Activated CD8-positive, alpha-beta memory T cell treated with anti-CD3 and anti-CD28 coated beads, Interleukin-2, amount 10 ng/mL, durations not matched to agents 7 days and 5 days (primary cell): ENCODE results near the gene PSMD1. TPM values are rescaled to one million over a fixed set of nuclear protein-coding genes. Genes with fewer than 3 reads are reported as not detected.

Experiments used
- ATAC-seq: fragments of 150-1000 bp; cut with Tn5 transposase; one replicate; pipeline ENCODE4 v1.10.0; 2021; ENCODE audit warnings: moderate library complexity
- CTCF ChIA-PET: fragments of 350-600 bp; sonication (Branson Sonifier 250); formaldehyde crosslinking; loops from one replicate; lab custom pipeline; 2021; ENCODE audit warnings: antibody characterized with exemption; lab: Charles Lee
- DNase-seq: peaks from one replicate; pipeline ENCODE4 v3.0.0-alpha.2; 2020
- H3K27ac Mint-ChIP-seq: one replicate; pipeline ENCODE4 v1.8.0; 2021; ENCODE audit warnings: mild to moderate bottlenecking, mixed read lengths
- H3K27me3 Mint-ChIP-seq: one replicate; pipeline ENCODE4 v1.8.0; 2021; ENCODE audit warnings: mixed read lengths
- H3K36me3 Mint-ChIP-seq: one replicate; pipeline ENCODE4 v1.8.0; 2021; ENCODE audit warnings: mild to moderate bottlenecking, mixed read lengths
- H3K4me1 Mint-ChIP-seq: one replicate; pipeline ENCODE4 v1.8.0; 2021; ENCODE audit warnings: mixed read lengths
- H3K4me3 Mint-ChIP-seq: one replicate; pipeline ENCODE4 v1.8.0; 2021; ENCODE audit warnings: mild to moderate bottlenecking, moderate library complexity, mixed read lengths
- H3K9me3 Mint-ChIP-seq: one replicate; pipeline ENCODE4 v1.8.0; 2022; ENCODE audit warnings: low read depth, mixed read lengths
- total RNA-seq, 2 experiments: library from RNA; stranded (reverse); gene quantifications; one replicate each; pipeline ENCODE4 v1.2.3, GENCODE V29; 2021

The PSMD1 gene
- total RNA-seq, 2 experiments from 2014 or later: 89.1 to 128 TPM

DNA sequence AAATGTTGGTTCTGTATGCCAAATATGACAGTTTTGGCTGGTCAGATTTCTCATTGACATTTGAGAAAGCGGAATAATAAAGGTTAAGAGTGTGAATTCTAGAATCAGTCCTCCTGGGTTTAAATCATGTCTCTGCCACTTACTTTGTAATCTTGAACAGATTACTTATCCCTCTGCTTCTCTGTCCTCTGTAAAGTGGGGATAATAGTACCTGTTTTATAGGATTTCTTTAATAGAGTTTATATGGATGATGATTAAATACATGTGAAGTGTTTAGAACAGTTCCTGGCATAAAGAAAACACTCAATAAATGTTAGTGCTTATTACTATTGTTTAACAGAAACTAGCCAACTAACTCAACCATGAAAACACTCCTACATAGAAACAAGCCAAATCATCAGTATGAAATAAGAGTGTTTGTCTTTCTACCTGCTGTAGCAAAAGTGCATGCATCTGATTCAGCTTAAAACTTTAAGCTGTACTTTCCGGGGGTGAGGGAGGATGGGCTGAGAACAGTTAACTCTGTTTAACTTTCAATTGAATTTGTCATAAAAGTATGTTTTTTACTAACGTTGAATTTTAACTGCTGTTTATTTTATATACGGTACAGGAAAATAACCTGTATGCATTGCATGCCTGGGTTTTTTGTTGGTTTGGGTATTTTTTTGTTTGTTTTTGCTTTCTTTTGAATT lies 61.4 kb downstream of the PSMD1 start:
- H3K4me3 Mint-ChIP-seq: no peak overlapping the region
- no peaks in the 10 kb centered on the region for H3K9me3 Mint-ChIP-seq
- ATAC-seq (no peak), DNase-seq (no peak)
- CTCF ChIA-PET: no interaction called here
- peaks cover 4% of the 10 kb centered on the region for H3K36me3 Mint-ChIP-seq
- H3K27ac Mint-ChIP-seq: no peak overlapping the region
- H3K4me1 Mint-ChIP-seq: peaks cover 2% of the 10 kb centered on the region
- no peaks in the 10 kb centered on the region for H3K27me3 Mint-ChIP-seq

- DNase-seq: no peak
- CTCF ChIA-PET: interaction anchor here (1.0 kb wide), 1 partner anchor 15 kb away, joined by 3 read pairs; no protein-coding TSS in a partner anchor
- Mint-ChIP-seq H3K27ac (no peak overlapping the region), H3K4me1 (peaks cover 7% of the 10 kb centered on the region), H3K9me3 (no peaks in the 10 kb centered on the region), H3K4me3 (no peak overlapping the region), H3K27me3 (no peaks in the 10 kb centered on the region), H3K36me3 (peaks cover 4% of the 10 kb centered on the region)
- no peak for ATAC-seq
Observed at GRCh38 chr2:231118614-231118942, 61.9 kb downstream of the PSMD1 start.

- Mint-ChIP-seq H3K4me1 (peaks cover 16% of the 10 kb centered on the region), H3K27me3 (no peaks in the 10 kb centered on the region), H3K27ac (no peak overlapping the region), H3K4me3 (no peak overlapping the region), H3K9me3 (no peaks in the 10 kb centered on the region), H3K36me3 (peaks cover 3% of the 10 kb centered on the region)
- DNase-seq (no peak), ATAC-seq (no peak)
- CTCF ChIA-PET: interaction anchor here (2.1 kb wide), 1 partner anchor 19 kb away, joined by 6 read pairs; no protein-coding TSS in a partner anchor
Observed at GRCh38 chr2:231123362-231123898, 66.8 kb downstream of the PSMD1 start.

- Mint-ChIP-seq H3K4me3 (no peak within 1 kb of the TSS), H3K36me3 (no peaks in the 10 kb centered on the region), H3K4me1 (peaks cover 14% of the 10 kb centered on the region), H3K27ac (peak within 1 kb of the TSS; percentile 44), H3K9me3 (no peaks in the 10 kb centered on the region), H3K27me3 (no peaks in the 10 kb centered on the region)
- DNase-seq (no peak), ATAC-seq (peak; percentile 57)
- CTCF ChIA-PET: interaction anchor here (1.0 to 2.1 kb wide), 2 partner anchors 21 to 286 kb away, joined by 5 to 6 read pairs; no protein-coding TSS in a partner anchor
Observed at GRCh38 chr2:231124838-231125568, 68.3 kb downstream of the PSMD1 start, which contains the start of gene HTR2B. HTR2B (minus strand) TSS chr2:231125042; CDS start chr2:231123764, 1,278 bp downstream.

- Mint-ChIP-seq H3K4me1 (peaks cover 14% of the 10 kb centered on the region), H3K4me3 (no peak overlapping the region), H3K36me3 (no peaks in the 10 kb centered on the region), H3K27ac (no peak overlapping the region), H3K27me3 (no peaks in the 10 kb centered on the region), H3K9me3 (no peaks in the 10 kb centered on the region)
- CTCF ChIA-PET: interaction anchor here (0.5 kb wide), 1 partner anchor 326 kb away, joined by 5 read pairs; no protein-coding TSS in a partner anchor
- DNase-seq (no peak), ATAC-seq (no peak)
Observed at GRCh38 chr2:231126123-231126522, 69.5 kb downstream of the PSMD1 start.

DNA sequence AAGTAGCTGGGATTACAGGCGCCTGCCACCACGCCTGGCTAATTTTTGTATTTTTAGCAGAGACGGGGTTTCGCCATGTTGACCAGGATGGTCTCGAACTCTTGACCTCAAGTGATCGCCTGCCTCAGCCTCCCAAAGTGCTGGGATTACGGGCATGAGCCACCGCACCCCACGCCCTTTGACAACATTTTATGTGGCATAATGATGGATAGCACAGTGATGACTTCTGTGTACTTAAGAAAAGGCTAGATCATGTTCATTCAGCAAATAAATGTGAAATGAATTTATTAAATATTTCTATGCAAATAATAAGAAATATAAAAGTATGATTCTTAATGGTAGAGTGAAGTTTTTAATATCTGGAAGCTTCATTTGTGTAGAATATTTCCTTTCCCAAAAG lies 70.8 kb downstream of the PSMD1 start:
- DNase-seq: no peak
- H3K27ac Mint-ChIP-seq: no peak overlapping the region
- H3K9me3 Mint-ChIP-seq: no peaks in the 10 kb centered on the region
- peaks cover 14% of the 10 kb centered on the region for H3K4me1 Mint-ChIP-seq
- CTCF ChIA-PET: no interaction called here
- ATAC-seq: no peak
- H3K4me3 Mint-ChIP-seq: no peak overlapping the region
- H3K27me3 Mint-ChIP-seq: no peaks in the 10 kb centered on the region
- no peaks in the 10 kb centered on the region for H3K36me3 Mint-ChIP-seq

- H3K4me3 Mint-ChIP-seq: no peak overlapping the region
- DNase-seq (no peak), ATAC-seq (no peak)
- CTCF ChIA-PET: no interaction called here
- no peaks in the 10 kb centered on the region for H3K27me3 Mint-ChIP-seq
- no peaks in the 10 kb centered on the region for H3K9me3 Mint-ChIP-seq
- H3K36me3 Mint-ChIP-seq: no peaks in the 10 kb centered on the region
- peaks cover 14% of the 10 kb centered on the region for H3K4me1 Mint-ChIP-seq
- H3K27ac Mint-ChIP-seq: no peak overlapping the region
Observed at GRCh38 chr2:231127936-231128335, 71.3 kb downstream of the PSMD1 start.

DNA sequence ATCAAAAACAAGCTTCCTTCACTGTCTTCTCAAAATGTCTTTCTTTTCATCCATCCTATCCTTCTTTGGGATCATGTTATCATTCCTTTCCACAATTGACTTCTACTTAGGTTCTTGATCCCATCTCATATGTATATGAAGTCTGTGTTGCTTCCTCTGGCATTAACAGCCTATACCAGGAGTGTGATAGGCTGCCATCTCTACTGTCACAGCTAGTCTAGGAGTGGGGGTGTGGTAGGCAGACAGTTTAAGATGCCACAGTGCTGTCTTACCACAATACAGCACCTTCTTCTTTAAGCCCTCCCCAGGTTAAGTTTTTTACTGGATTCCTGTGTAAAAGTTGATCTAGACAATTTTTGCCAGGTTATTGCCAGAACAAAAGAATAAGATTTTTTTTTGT lies 71.9 kb downstream of the PSMD1 start:
- Mint-ChIP-seq H3K36me3 (no peaks in the 10 kb centered on the region), H3K4me3 (no peak overlapping the region), H3K27ac (no peak overlapping the region), H3K4me1 (peaks cover 9% of the 10 kb centered on the region), H3K9me3 (no peaks in the 10 kb centered on the region), H3K27me3 (no peaks in the 10 kb centered on the region)
- ATAC-seq: no peak
- DNase-seq: no peak
- CTCF ChIA-PET: no interaction called here

DNA sequence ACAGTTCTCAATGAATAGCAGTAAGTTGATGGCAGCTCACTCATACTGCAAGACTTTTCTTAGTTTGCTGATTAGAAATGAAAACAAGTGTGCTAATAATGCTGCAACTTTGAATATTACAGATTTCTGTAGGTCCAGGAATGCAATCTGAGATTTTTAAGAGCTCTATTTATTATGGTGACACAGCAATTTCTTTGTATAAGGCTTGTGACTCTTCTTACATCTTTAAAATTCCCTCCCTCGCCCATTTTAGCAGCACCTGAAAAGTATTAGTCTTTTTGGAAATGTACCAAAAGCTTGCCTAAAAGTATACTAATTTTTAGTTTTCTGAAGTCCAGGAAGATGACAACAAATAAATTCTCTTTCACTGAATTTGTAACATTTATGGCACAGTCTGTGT lies 72.5 kb downstream of the PSMD1 start:
- ATAC-seq (no peak), DNase-seq (no peak)
- Mint-ChIP-seq H3K4me3 (no peak overlapping the region), H3K27me3 (no peaks in the 10 kb centered on the region), H3K36me3 (no peaks in the 10 kb centered on the region), H3K9me3 (no peaks in the 10 kb centered on the region), H3K27ac (no peak overlapping the region), H3K4me1 (peaks cover 3% of the 10 kb centered on the region)
- CTCF ChIA-PET: interaction anchor here (0.8 kb wide), 1 partner anchor 305 kb away, joined by 3 read pairs; no protein-coding TSS in a partner anchor

DNA sequence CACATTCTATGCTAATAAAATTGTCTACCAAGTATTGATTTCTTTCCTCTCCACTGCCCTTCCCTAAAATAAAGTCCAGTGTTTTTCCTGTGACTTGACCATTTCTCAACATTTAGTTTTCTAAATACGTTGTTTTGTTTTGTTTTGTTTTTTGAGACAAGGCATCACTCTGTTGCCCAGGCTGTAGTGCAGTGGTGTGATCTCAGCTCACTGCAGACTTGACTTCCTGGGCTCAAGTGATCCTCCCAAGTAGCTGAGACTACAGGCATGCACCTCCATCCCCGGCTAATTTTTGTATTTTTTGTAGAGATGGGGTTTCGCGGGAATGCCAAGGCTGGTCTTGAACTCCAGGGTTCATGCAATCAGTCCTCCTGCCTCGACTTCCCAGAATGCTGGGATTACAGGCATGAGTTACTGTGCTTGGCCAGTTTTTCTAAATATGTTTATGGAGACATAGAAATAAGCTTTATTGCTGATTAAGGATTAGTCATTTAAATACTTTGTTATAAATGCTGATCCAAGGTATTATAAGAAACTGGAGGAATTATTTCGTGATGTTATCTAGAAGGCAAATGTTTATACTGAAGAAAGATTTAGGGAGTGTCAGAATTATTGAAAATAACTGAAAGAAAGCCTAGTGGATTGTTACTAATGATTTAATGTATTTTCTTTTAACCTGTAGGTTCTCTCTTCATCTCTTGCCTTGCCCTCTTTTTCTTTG lies 73.8 kb downstream of the PSMD1 start:
- H3K9me3 Mint-ChIP-seq: no peaks in the 10 kb centered on the region
- H3K4me3 Mint-ChIP-seq: no peak overlapping the region
- H3K27ac Mint-ChIP-seq: no peak overlapping the region
- H3K36me3 Mint-ChIP-seq: no peaks in the 10 kb centered on the region
- no peak for ATAC-seq
- no peak for DNase-seq
- CTCF ChIA-PET: no interaction called here
- H3K27me3 Mint-ChIP-seq: no peaks in the 10 kb centered on the region
- H3K4me1 Mint-ChIP-seq: no peaks in the 10 kb centered on the region

- no peak for ATAC-seq
- no peaks in the 10 kb centered on the region for H3K9me3 Mint-ChIP-seq
- no peak overlapping the region for H3K27ac Mint-ChIP-seq
- CTCF ChIA-PET: no interaction called here
- DNase-seq: no peak
- no peak overlapping the region for H3K4me3 Mint-ChIP-seq
- H3K27me3 Mint-ChIP-seq: no peaks in the 10 kb centered on the region
- H3K4me1 Mint-ChIP-seq: no peaks in the 10 kb centered on the region
- no peaks in the 10 kb centered on the region for H3K36me3 Mint-ChIP-seq
Observed at GRCh38 chr2:231132129-231132528, 75.5 kb downstream of the PSMD1 start.

DNA sequence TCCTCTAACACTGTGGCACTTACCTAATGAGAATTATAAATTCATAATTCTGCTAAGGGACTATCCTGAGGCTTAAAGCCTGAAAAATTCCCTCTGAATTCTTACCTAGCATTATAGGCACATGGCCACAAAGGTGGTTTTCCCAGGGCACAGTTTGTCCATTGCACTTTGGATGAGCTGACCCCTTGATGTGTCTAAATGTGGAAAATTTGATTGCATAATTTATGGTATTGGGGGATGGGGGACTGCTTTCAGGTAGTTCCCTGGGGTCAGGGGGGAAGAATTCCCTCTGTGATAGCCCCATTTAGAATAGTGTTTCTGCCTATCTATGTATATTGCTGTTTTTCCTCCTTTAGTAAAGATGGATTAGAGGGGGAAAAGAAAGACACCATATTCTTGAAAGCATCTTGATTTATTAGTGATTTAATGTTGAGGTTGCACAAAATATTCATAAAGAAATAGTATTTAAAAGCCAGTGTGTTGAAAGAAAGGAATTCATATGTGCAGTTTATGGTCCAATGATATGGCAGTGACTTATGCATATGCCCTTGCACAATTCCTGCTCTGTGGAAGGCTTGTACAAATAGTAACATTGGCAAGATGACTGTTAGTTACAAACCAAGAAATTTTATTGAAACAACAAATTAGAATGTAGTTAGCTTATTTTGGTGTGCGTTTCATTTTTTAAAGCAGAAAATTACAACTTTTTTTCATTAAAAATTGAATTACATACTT lies 76.9 kb downstream of the PSMD1 start:
- no peaks in the 10 kb centered on the region for H3K36me3 Mint-ChIP-seq
- no peaks in the 10 kb centered on the region for H3K27me3 Mint-ChIP-seq
- CTCF ChIA-PET: no interaction called here
- DNase-seq: no peak
- no peak overlapping the region for H3K27ac Mint-ChIP-seq
- no peaks in the 10 kb centered on the region for H3K9me3 Mint-ChIP-seq
- ATAC-seq: no peak
- no peaks in the 10 kb centered on the region for H3K4me1 Mint-ChIP-seq
- no peak overlapping the region for H3K4me3 Mint-ChIP-seq
